Smooth muscle cell (in vitro differentiated cells): ENCODE measurements around the gene LRFN2. TPM values are rescaled to one million over a fixed set of nuclear protein-coding genes. Genes with fewer than 3 reads are reported as not detected.
A peak's percentile ranks its signal among the peaks of the same experiment; 100 is the strongest.

Source experiments
- DNase-seq: peaks from one replicate; lab custom pipeline; 2025; ENCODE audit not compliant: unreplicated experiment; lab: John Stamatoyannopoulos, UW
- H2AFZ ChIP-seq: fragments of 200-600 bp; sonication (generic); 2 replicates; pipeline ENCODE4 v1.6.0; 2016; ENCODE audit warnings: antibody characterized with exemption, low read depth, mild to moderate bottlenecking
- H3F3A ChIP-seq: fragments of 200-600 bp; sonication (generic); 2 replicates; pipeline ENCODE4 v1.6.0; 2017; ENCODE audit warnings: antibody characterized with exemption, low read depth
- H3K27ac ChIP-seq: fragments of 200-600 bp; sonication (generic); 2 replicates; pipeline ENCODE4 v1.5.1; 2016; ENCODE audit warnings: low read depth, mild to moderate bottlenecking
- H3K27me3 ChIP-seq: fragments of 200-600 bp; sonication (generic); 2 replicates; pipeline ENCODE4 v1.6.1; 2016; ENCODE audit warnings: low read depth, mild to moderate bottlenecking
- H3K36me3 ChIP-seq: fragments of 200-600 bp; sonication (generic); 2 replicates; pipeline ENCODE4 v1.5.1; 2016; ENCODE audit warnings: low read depth
- H3K4me1 ChIP-seq: fragments of 200-600 bp; sonication (generic); 2 replicates; pipeline ENCODE4 v1.5.1; 2016; ENCODE audit warnings: low read depth
- H3K4me2 ChIP-seq: fragments of 200-600 bp; sonication (generic); 2 replicates; pipeline ENCODE4 v1.6.0; 2016; ENCODE audit warnings: mild to moderate bottlenecking
- H3K4me3 ChIP-seq: fragments of 200-600 bp; sonication (generic); 2 replicates; pipeline ENCODE4 v1.5.1; 2016; ENCODE audit warnings: mild to moderate bottlenecking
- H3K79me2 ChIP-seq: fragments of 200-600 bp; sonication (generic); 2 replicates; pipeline ENCODE4 v1.6.0; 2016; ENCODE audit warnings: low read depth, mild to moderate bottlenecking
- H3K9ac ChIP-seq: fragments of 200-600 bp; sonication (generic); 2 replicates; pipeline ENCODE4 v1.6.0; 2016; ENCODE audit warnings: low read depth
- H3K9me3 ChIP-seq: fragments of 200-600 bp; sonication (generic); replicated peaks from 2 replicates; pipeline ENCODE4 v1.5.1; 2016; ENCODE audit warnings: low read depth
- H4K20me1 ChIP-seq: fragments of 200-600 bp; sonication (generic); 2 replicates; pipeline ENCODE4 v1.6.0; 2016; ENCODE audit warnings: low read depth
- WGBS: methylation state at CpG from one replicate; pipeline ENCODE4 v1.1.7; 2016; ENCODE audit warnings: low lambda C conversion rate; 5-methylcytosine and 5-hydroxymethylcytosine counted together
- polyA plus RNA-seq: library from polyadenylated mRNA; unstranded; fragments of >200 nt; fragmentation: Nextera tagmentation; extraction: Ambion mirVana; gene quantifications from 2 replicates; pipeline ENCODE4 v1.2.1, GENCODE V29; 2016
- total RNA-seq: library from RNA; depleted of rRNA; stranded (reverse); fragments of >200 nt; gene quantifications from 2 replicates; pipeline ENCODE4 v1.2.3, GENCODE V29; 2014
- TF ChIP-seq, protein P1 (sequence below): fragments of 200-600 bp; sonication (generic); IDR thresholded peaks from 2 replicates; pipeline ENCODE4 v1.5.1; 2017; ENCODE audit warnings: borderline replicate concordance, mild to moderate bottlenecking, antibody characterized with exemption; ENCODE audit not compliant: insufficient read depth, poor library complexity, severe bottlenecking

Gene LRFN2
- total and polyA plus RNA-seq, 2 experiments from 2014 or later: 0.04 to 0.57 TPM

DNA sequence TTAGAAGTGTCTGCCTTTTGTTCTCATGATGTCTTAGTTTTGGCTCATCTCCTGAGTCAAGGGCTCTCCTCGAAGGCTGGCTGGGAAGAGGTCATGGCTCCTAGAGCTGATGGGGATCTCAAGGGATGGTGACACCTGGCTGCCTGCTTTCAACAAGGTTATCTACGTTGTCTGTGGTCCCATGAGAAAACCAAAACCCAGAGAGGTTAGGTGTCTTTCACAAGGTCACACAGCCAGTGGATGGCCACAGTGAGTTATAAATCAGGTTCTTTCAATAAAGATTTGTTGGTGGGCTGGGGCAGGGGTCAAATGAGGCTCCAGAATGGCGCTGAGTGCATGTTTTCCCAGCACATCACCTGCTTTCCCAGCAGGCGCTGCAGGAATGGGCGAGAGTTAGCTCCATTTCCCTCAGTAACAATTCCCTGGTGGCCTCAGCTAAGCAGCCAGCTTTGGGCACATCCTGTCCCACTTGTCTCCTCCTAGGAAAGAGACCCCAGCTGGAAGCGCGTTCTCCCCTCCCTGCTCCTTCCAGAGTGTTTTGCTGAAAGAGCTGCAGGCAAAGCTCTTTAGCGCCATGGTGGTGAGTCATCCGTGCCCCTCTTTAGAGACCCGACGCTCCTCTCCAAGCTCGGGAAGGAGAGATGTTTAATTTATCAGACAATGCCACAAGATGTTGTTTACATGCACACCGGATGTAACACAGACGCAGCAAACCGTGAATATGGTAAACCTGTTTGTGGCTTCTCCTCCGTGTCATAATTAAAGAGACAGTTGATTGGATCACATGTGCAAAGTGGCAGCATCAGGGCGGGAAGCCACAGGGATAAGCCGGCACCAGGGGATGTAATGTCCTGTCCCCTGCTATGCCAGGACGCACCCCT, 109.7 kb downstream of the LRFN2 start:
- Histone ChIP-seq H3K4me1 (no peaks in the 10 kb centered on the region), H4K20me1 (no peaks in the 10 kb centered on the region), H3K9ac (no peak overlapping the region), H3K79me2 (no peaks in the 10 kb centered on the region), H2AFZ (no peak overlapping the region), H3K27me3 (peaks cover 7% of the 10 kb centered on the region), H3K9me3 (no peaks in the 10 kb centered on the region), H3K36me3 (no peaks in the 10 kb centered on the region), H3K4me2 (peak overlapping the region; percentile 46), H3K27ac (no peak overlapping the region), H3K4me3 (no peak overlapping the region), H3F3A (no peaks in the 10 kb centered on the region)
- DNase-seq: no peak
- 28% methylated on average over 19 of the region's 19 CpGs for WGBS
- TF ChIP-seq, protein P1, sequence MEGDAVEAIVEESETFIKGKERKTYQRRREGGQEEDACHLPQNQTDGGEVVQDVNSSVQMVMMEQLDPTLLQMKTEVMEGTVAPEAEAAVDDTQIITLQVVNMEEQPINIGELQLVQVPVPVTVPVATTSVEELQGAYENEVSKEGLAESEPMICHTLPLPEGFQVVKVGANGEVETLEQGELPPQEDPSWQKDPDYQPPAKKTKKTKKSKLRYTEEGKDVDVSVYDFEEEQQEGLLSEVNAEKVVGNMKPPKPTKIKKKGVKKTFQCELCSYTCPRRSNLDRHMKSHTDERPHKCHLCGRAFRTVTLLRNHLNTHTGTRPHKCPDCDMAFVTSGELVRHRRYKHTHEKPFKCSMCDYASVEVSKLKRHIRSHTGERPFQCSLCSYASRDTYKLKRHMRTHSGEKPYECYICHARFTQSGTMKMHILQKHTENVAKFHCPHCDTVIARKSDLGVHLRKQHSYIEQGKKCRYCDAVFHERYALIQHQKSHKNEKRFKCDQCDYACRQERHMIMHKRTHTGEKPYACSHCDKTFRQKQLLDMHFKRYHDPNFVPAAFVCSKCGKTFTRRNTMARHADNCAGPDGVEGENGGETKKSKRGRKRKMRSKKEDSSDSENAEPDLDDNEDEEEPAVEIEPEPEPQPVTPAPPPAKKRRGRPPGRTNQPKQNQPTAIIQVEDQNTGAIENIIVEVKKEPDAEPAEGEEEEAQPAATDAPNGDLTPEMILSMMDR: no peak

DNA sequence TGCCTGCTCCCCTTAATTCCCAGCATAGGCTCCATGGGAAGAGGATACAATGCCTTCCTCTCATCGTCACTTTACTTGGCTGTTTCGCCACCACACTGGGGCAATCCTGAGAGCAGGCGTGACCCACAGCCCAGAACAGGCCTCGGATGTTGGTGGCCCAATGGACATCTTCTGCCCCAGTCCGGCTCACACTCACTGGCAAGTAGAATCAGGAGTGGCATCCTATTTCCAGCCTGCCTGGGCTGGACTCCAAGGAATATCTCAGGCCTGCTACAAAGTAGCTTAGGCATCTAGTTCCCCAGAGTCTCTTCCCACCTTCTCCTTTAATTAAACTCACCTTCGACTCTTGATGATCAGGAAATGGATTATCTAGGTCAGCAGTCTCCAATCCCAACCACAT, 110.5 kb downstream of the LRFN2 start:
- H3K36me3 ChIP-seq: no peaks in the 10 kb centered on the region
- no peak overlapping the region for H3K4me3 ChIP-seq
- TF ChIP-seq, protein P1: no peak
- no peaks in the 10 kb centered on the region for H3K79me2 ChIP-seq
- H3K4me2 ChIP-seq: no peak overlapping the region
- no peak for DNase-seq
- H3K9me3 ChIP-seq: no peaks in the 10 kb centered on the region
- H3K9ac ChIP-seq: no peak overlapping the region
- no peak overlapping the region for H3K27ac ChIP-seq
- WGBS: 93% methylated on average over 6 of the region's 6 CpGs
- H3F3A ChIP-seq: no peaks in the 10 kb centered on the region
- H4K20me1 ChIP-seq: no peaks in the 10 kb centered on the region
- peaks cover 15% of the 10 kb centered on the region for H3K27me3 ChIP-seq
- no peak overlapping the region for H2AFZ ChIP-seq
- H3K4me1 ChIP-seq: no peaks in the 10 kb centered on the region

DNA sequence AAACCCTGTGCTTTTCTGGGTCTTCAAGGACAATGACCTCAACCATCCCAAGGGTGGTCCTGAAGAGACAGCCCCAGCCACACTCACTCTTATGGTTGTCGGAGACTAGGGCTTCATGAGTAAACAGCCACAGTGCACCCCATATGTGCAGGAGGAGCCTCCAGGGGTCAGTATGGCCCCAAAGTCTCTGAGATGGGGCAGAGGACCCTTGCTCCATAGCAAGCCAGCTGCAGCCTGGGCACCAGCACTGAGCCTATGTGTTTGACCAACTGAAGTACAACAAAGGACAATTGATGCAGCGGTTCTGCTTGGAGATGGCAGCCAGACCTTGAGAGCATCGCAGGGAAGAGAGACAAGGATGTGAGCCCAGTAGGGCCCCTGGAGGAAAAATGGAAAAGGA, 112.2 kb downstream of the LRFN2 start:
- Histone ChIP-seq H3K4me3 (no peak overlapping the region), H4K20me1 (no peaks in the 10 kb centered on the region), H2AFZ (no peak overlapping the region), H3K36me3 (no peaks in the 10 kb centered on the region), H3K9me3 (no peaks in the 10 kb centered on the region), H3K4me2 (no peak overlapping the region), H3K27me3 (peaks cover 22% of the 10 kb centered on the region), H3K9ac (no peak overlapping the region), H3K27ac (no peak overlapping the region), H3K79me2 (no peaks in the 10 kb centered on the region), H3F3A (no peaks in the 10 kb centered on the region), H3K4me1 (no peaks in the 10 kb centered on the region)
- TF ChIP-seq, protein P1: no peak
- DNase-seq: no peak
- 94% methylated on average over 3 of the region's 3 CpGs for WGBS

DNA sequence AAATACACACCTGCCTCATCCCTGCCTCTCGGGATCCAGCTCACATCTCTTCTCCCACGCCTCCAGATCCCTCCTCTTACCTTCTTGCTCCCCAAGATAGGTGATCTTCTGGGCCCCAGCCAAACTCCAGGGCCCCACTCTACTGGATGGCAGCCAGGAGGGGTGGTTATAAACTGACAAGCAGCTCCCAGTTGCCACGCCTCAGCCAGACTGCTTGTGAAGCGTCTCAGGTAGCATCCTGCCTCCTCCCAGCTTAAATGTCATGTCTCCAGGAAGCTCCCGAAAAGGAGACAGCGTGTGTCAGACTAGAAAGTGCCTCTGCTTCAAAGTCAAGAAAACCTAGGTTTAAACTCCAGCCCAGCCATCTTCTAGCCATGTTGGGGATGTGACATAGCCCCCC, 114.1 kb downstream of the LRFN2 start:
- no peaks in the 10 kb centered on the region for H3F3A ChIP-seq
- no peaks in the 10 kb centered on the region for H4K20me1 ChIP-seq
- 83% methylated on average over 6 of the region's 6 CpGs for WGBS
- H3K9me3 ChIP-seq: no peaks in the 10 kb centered on the region
- no peaks in the 10 kb centered on the region for H3K36me3 ChIP-seq
- H3K27me3 ChIP-seq: peaks cover 22% of the 10 kb centered on the region
- H2AFZ ChIP-seq: no peak overlapping the region
- H3K79me2 ChIP-seq: no peaks in the 10 kb centered on the region
- H3K27ac ChIP-seq: no peak overlapping the region
- no peak overlapping the region for H3K4me2 ChIP-seq
- no peak overlapping the region for H3K9ac ChIP-seq
- TF ChIP-seq, protein P1: no peak
- no peak for DNase-seq
- H3K4me3 ChIP-seq: no peak overlapping the region
- H3K4me1 ChIP-seq: no peaks in the 10 kb centered on the region
